ENCODE measurements around the gene NCOA5. TPM values are rescaled to one million over a fixed set of nuclear protein-coding genes. Genes with fewer than 3 reads are reported as not detected.
"Not testable (repeated sequence)": the region's sequence is repeated elsewhere in the genome, so short reads cannot be mapped to it uniquely, and the experiment has no call there.

Gene NCOA5
- total RNA-seq, 1 donor from 2014 or later, result 26.2 TPM

GRCh38 chr20:46100988-46101387, 11.2 kb upstream of the NCOA5 start:
- Mint-ChIP-seq H3K27ac (ENCODE audit: unreplicated experiment) (no peak overlapping the region), H3K4me3 (ENCODE audit: unreplicated experiment) (no peak overlapping the region), H3K36me3 (ENCODE audit: low read depth) (peaks cover 2% of the 10 kb centered on the region), H3K27me3 (ENCODE audit: low read depth) (peaks cover 56% of the 10 kb centered on the region), H3K4me1 (ENCODE audit: low read depth) (no peaks in the 10 kb centered on the region), H3K9me3 (ENCODE audit: low read depth) (peaks cover 6% of the 10 kb centered on the region)
- TF ChIP-seq CTCF (IDR thresholded peaks at IDR 0.05), result no peak
- DNase-seq (ENCODE audit: low spot score), result no peak

GRCh38 chr20:46100444-46100843, 10.7 kb upstream of the NCOA5 start:
- not testable (repeated sequence) for H3K36me3 Mint-ChIP-seq (ENCODE audit: low read depth); H3K4me3 Mint-ChIP-seq (ENCODE audit: unreplicated experiment); H3K9me3 Mint-ChIP-seq (ENCODE audit: low read depth); H3K4me1 Mint-ChIP-seq (ENCODE audit: low read depth); H3K27ac Mint-ChIP-seq (ENCODE audit: unreplicated experiment); DNase-seq (ENCODE audit: low spot score)
- peaks cover 59% of the 10 kb centered on the region for H3K27me3 Mint-ChIP-seq (ENCODE audit: low read depth)

GRCh38 chr20:46099491-46100287, 9.9 kb upstream of the NCOA5 start:
- Mint-ChIP-seq H3K36me3 (ENCODE audit: low read depth) (peaks cover 2% of the 10 kb centered on the region), H3K27ac (ENCODE audit: unreplicated experiment) (no peak overlapping the region), H3K27me3 (ENCODE audit: low read depth) (peaks cover 56% of the 10 kb centered on the region), H3K4me1 (ENCODE audit: low read depth) (no peaks in the 10 kb centered on the region), H3K4me3 (ENCODE audit: unreplicated experiment) (no peak overlapping the region), H3K9me3 (ENCODE audit: low read depth) (peaks cover 6% of the 10 kb centered on the region)
- no peak for DNase-seq (ENCODE audit: low spot score)
- no peak for TF ChIP-seq CTCF (IDR thresholded peaks at IDR 0.05)

- no peak overlapping the region for H3K4me3 Mint-ChIP-seq (ENCODE audit: unreplicated experiment)
- no peaks in the 10 kb centered on the region for H3K36me3 Mint-ChIP-seq (ENCODE audit: low read depth)
- no peak overlapping the region for H3K27ac Mint-ChIP-seq (ENCODE audit: unreplicated experiment)
- no peak for TF ChIP-seq CTCF (IDR thresholded peaks at IDR 0.05)
- peaks cover 13% of the 10 kb centered on the region for H3K4me1 Mint-ChIP-seq (ENCODE audit: low read depth)
- no peak for DNase-seq (ENCODE audit: low spot score)
- peaks cover 2% of the 10 kb centered on the region for H3K9me3 Mint-ChIP-seq (ENCODE audit: low read depth)
- H3K27me3 Mint-ChIP-seq (ENCODE audit: low read depth), result peaks cover 20% of the 10 kb centered on the region
Measured at GRCh38 chr20:46093531-46093930, 3.8 kb upstream of the NCOA5 start.

GRCh38 chr20:46091622-46092535, 2.1 kb upstream of the NCOA5 start:
- not testable (repeated sequence) for H3K9me3 Mint-ChIP-seq (ENCODE audit: low read depth); H3K27me3 Mint-ChIP-seq (ENCODE audit: low read depth); DNase-seq (ENCODE audit: low spot score); H3K27ac Mint-ChIP-seq (ENCODE audit: unreplicated experiment); H3K36me3 Mint-ChIP-seq (ENCODE audit: low read depth); H3K4me3 Mint-ChIP-seq (ENCODE audit: unreplicated experiment)
- peaks cover 28% of the 10 kb centered on the region for H3K4me1 Mint-ChIP-seq (ENCODE audit: low read depth)

- DNase-seq (ENCODE audit: low spot score), result no peak
- peak overlapping the region; percentile 95 for H3K27ac Mint-ChIP-seq (ENCODE audit: unreplicated experiment)
- no peaks in the 10 kb centered on the region for H3K9me3 Mint-ChIP-seq (ENCODE audit: low read depth)
- peak overlapping the region; percentile 85 for H3K4me3 Mint-ChIP-seq (ENCODE audit: unreplicated experiment)
- TF ChIP-seq CTCF (IDR thresholded peaks at IDR 0.05), result no peak
- H3K27me3 Mint-ChIP-seq (ENCODE audit: low read depth), result no peaks in the 10 kb centered on the region
- no peaks in the 10 kb centered on the region for H3K36me3 Mint-ChIP-seq (ENCODE audit: low read depth)
- H3K4me1 Mint-ChIP-seq (ENCODE audit: low read depth), result peaks cover 54% of the 10 kb centered on the region
Measured at GRCh38 chr20:46089167-46089416, 670 bp downstream of the NCOA5 start.

All from chondrocyte (in vitro differentiated cells).